ENCODE measurements around the gene SERPINE1.

DNA sequence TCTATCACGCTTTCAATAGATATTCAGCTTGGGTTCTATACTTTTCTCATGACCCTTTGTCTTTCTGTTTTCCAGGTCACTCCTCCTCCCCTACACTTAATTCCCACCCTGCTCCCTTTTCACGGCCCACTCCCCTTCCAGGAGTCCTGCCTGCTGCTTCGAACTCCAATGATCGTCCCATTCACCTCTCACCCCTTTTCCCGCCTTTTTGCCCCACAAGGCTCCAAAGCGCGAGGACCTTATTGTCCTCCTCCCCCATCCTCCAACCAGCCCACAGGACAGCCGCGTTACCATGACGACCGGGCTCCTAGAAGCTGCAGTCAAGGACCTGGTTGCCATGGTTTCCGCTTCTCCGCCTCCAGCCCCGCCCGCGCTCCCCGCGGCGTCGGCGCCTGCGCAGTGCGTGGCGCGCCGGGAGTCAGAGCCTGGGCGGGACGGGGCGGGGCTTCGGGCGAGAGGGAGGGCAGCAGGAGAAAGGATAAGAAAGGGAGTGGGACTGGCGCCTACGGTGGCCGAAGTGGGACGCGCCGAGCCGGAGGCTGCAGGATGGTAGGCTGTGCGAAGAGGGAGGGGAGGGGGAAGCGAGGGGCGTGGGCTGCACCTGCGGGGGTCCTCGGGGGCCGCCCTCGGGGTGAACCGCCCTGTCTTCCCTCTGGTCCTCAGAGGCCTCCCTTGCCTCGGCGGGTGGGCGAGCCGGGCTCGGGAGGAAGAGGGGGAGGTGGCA, 27.2 kb downstream of the SERPINE1 start, which contains the start of gene AP1S1:
- TF ChIP-seq, protein P1, sequence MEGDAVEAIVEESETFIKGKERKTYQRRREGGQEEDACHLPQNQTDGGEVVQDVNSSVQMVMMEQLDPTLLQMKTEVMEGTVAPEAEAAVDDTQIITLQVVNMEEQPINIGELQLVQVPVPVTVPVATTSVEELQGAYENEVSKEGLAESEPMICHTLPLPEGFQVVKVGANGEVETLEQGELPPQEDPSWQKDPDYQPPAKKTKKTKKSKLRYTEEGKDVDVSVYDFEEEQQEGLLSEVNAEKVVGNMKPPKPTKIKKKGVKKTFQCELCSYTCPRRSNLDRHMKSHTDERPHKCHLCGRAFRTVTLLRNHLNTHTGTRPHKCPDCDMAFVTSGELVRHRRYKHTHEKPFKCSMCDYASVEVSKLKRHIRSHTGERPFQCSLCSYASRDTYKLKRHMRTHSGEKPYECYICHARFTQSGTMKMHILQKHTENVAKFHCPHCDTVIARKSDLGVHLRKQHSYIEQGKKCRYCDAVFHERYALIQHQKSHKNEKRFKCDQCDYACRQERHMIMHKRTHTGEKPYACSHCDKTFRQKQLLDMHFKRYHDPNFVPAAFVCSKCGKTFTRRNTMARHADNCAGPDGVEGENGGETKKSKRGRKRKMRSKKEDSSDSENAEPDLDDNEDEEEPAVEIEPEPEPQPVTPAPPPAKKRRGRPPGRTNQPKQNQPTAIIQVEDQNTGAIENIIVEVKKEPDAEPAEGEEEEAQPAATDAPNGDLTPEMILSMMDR (conservative IDR thresholded peaks at IDR 0.05 in 1 of 2, IDR thresholded peaks at IDR 0.05 in 1 of 2; ENCODE audit: extremely low read depth in 1 of 2, insufficient read depth in 1 of 2, low read depth in 1 of 2, low read length in 2 of 2) = no peak
- no peak for TF ChIP-seq EZH2 (IDR thresholded peaks at IDR 0.05; ENCODE audit: borderline replicate concordance, low read length)
